Umbilical cord (tissue), 2 donors: ENCODE results near the gene TTC3. TPM values are rescaled to one million over a fixed set of nuclear protein-coding genes. Genes with fewer than 3 reads are reported as not detected.
"Not testable (repeated sequence)": the region's sequence is repeated elsewhere in the genome, so short reads cannot be mapped to it uniquely, and the experiment has no call there.

Source experiments
- DNase-seq: peaks from one replicate; pipeline ENCODE4 v3.0.0-alpha.2; 2015; ENCODE audit warnings: low spot score
- total RNA-seq: library from RNA; depleted of rRNA; stranded (reverse); fragments of >200 nt; gene quantifications from one replicate; pipeline ENCODE4 v1.2.3, GENCODE V29; 2014; ENCODE audit warnings: low replicate concordance; ENCODE audit not compliant: insufficient read depth

TTC3 gene
- total RNA-seq, 1 donor from 2014 or later = 309 TPM

- DNase-seq = no peak
Measured at GRCh38 chr21:37088186-37088735, 15.2 kb downstream of the TTC3 start.

- DNase-seq = no peak
Measured at GRCh38 chr21:37093977-37094376, 20.9 kb downstream of the TTC3 start.

- no peak for DNase-seq
Measured at GRCh38 chr21:37095821-37096220, 22.8 kb downstream of the TTC3 start.

GRCh38 chr21:37098751-37099150 lies 25.7 kb downstream of the TTC3 start:
- no peak for DNase-seq

GRCh38 chr21:37100316-37100715 lies 27.3 kb downstream of the TTC3 start:
- DNase-seq = no peak

GRCh38 chr21:37101384-37101783 lies 28.3 kb downstream of the TTC3 start:
- DNase-seq = no peak

- not testable (repeated sequence) for DNase-seq
Measured at GRCh38 chr21:37102746-37103145, 29.7 kb downstream of the TTC3 start.

- DNase-seq = no peak
Measured at GRCh38 chr21:37106998-37107397, 33.9 kb downstream of the TTC3 start.

- not testable (repeated sequence) for DNase-seq
Measured at GRCh38 chr21:37111029-37111428, 38.0 kb downstream of the TTC3 start.

- DNase-seq = not testable (repeated sequence)
Measured at GRCh38 chr21:37114301-37114700, 41.2 kb downstream of the TTC3 start.

GRCh38 chr21:37116459-37116858 lies 43.4 kb downstream of the TTC3 start:
- DNase-seq = not testable (repeated sequence)

GRCh38 chr21:37117204-37117603 lies 44.1 kb downstream of the TTC3 start:
- no peak for DNase-seq

- DNase-seq = no peak
Measured at GRCh38 chr21:37118187-37118826, 45.3 kb downstream of the TTC3 start.

- DNase-seq = no peak
Measured at GRCh38 chr21:37119421-37120218, 46.6 kb downstream of the TTC3 start.

- DNase-seq = peak; percentile 23
Measured at GRCh38 chr21:37128076-37128475, 55.0 kb downstream of the TTC3 start.

- no peak for DNase-seq
Measured at GRCh38 chr21:37130971-37131370, 57.9 kb downstream of the TTC3 start.

- DNase-seq = no peak
Measured at GRCh38 chr21:37136261-37136660, 63.2 kb downstream of the TTC3 start.

- DNase-seq = no peak
Measured at GRCh38 chr21:37136744-37137143, 63.7 kb downstream of the TTC3 start.

- no peak for DNase-seq
Measured at GRCh38 chr21:37139154-37139553, 66.1 kb downstream of the TTC3 start.

- no peak for DNase-seq
Measured at GRCh38 chr21:37139902-37140301, 66.8 kb downstream of the TTC3 start.

GRCh38 chr21:37143392-37143791 lies 70.3 kb downstream of the TTC3 start:
- not testable (repeated sequence) for DNase-seq

GRCh38 chr21:37145635-37146111 lies 72.6 kb downstream of the TTC3 start:
- no peak for DNase-seq
